Stimulated activated CD4-positive, alpha-beta T cell treated with anti-CD3 and anti-CD28 coated beads, TNF-alpha, amount 100 ng/mL, for 1 hour (primary cell): ENCODE measurements around the gene RUNX2.

ENCODE experiments used
- DNase-seq, 3 donors: peaks; one replicate each; pipeline ENCODE4 v3.0.0-alpha.2; 2020; ENCODE audit warnings: low read depth in 3 of 3, low spot score in 1 of 3

Gene RUNX2

GRCh38 chr6:45432977-45433376 lies 104.8 kb downstream of the RUNX2 start:
- DNase-seq: no peak

- no peak for DNase-seq
These were observed 105.6 kb downstream of the RUNX2 start for GRCh38 chr6:45433533-45434380.

GRCh38 chr6:45434381-45434700 lies 106.2 kb downstream of the RUNX2 start:
- DNase-seq: no peak

GRCh38 chr6:45436544-45437438 lies 108.7 kb downstream of the RUNX2 start:
- no peak for DNase-seq

GRCh38 chr6:45437439-45437815 lies 109.3 kb downstream of the RUNX2 start:
- DNase-seq: no peak

- DNase-seq: no peak
These were observed 110.0 kb downstream of the RUNX2 start for GRCh38 chr6:45438151-45438550.

GRCh38 chr6:45438849-45439406 lies 110.8 kb downstream of the RUNX2 start:
- no peak for DNase-seq

GRCh38 chr6:45439459-45439858 lies 111.3 kb downstream of the RUNX2 start:
- DNase-seq: no peak

- no peak for DNase-seq
These were observed 111.8 kb downstream of the RUNX2 start for GRCh38 chr6:45439861-45440388.

- DNase-seq: no peak
These were observed 113.8 kb downstream of the RUNX2 start for GRCh38 chr6:45441851-45442453.

- no peak for DNase-seq
These were observed 114.6 kb downstream of the RUNX2 start for GRCh38 chr6:45442716-45443115.

GRCh38 chr6:45445364-45445748 lies 117.2 kb downstream of the RUNX2 start:
- DNase-seq: no peak

GRCh38 chr6:45445749-45446549 lies 117.8 kb downstream of the RUNX2 start:
- DNase-seq: no peak

- DNase-seq: no peak
These were observed 118.9 kb downstream of the RUNX2 start for GRCh38 chr6:45447005-45447404.

GRCh38 chr6:45447716-45448115 lies 119.6 kb downstream of the RUNX2 start:
- DNase-seq: no peak

- DNase-seq: no peak
These were observed 120.6 kb downstream of the RUNX2 start for GRCh38 chr6:45448417-45449389.

GRCh38 chr6:45450132-45450531 lies 122.0 kb downstream of the RUNX2 start:
- no peak for DNase-seq

- DNase-seq: no peak
These were observed 122.7 kb downstream of the RUNX2 start for GRCh38 chr6:45450831-45451230.
